Right renal cortex interstitium (tissue), 3 donors: ENCODE data around the gene TOMM40L. TPM values are rescaled to one million over a fixed set of nuclear protein-coding genes. Genes with fewer than 3 reads are reported as not detected.
"Not testable (repeated sequence)": the region's sequence is repeated elsewhere in the genome, so short reads cannot be mapped to it uniquely, and the experiment has no call there.

Experiments
- DNase-seq, 3 donors: peaks; one replicate each; pipeline ENCODE4 v3.0.0-alpha.2; 2013; ENCODE audit warnings: low read depth in 3 of 3, low spot score in 2 of 3
- polyA plus RNA-seq, 3 donors: library from polyadenylated mRNA; unstranded; fragments of 120-200 nt; gene quantifications; one replicate each; pipeline ENCODE4 v1.2.1, GENCODE V29; 2013; ENCODE audit not compliant: insufficient read length in 3 of 3

The TOMM40L gene
- polyA plus RNA-seq, 3 donors, result 15.9 to 16.7 (median 16.4) TPM

DNA sequence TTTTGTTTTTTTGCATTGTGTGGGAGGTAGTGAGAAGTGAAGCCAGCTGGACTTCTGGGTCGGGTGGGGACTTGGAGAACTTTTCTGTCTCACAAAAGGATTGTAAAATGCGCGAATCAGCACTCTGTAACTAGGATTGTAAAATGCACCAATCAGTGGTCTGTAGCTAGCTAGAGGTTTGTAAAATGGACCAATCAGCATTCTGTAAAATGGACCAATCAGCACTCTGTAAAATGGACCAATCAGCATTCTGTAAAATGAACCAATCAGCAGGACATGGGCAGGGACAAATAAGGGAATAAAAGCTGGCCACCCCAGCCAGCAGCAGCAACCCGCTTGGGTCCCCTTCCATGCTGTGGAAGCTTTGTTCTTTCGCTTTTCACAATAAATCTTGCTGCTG is 24.2 kb downstream of the TOMM40L start:
- not testable (repeated sequence) for DNase-seq

DNA sequence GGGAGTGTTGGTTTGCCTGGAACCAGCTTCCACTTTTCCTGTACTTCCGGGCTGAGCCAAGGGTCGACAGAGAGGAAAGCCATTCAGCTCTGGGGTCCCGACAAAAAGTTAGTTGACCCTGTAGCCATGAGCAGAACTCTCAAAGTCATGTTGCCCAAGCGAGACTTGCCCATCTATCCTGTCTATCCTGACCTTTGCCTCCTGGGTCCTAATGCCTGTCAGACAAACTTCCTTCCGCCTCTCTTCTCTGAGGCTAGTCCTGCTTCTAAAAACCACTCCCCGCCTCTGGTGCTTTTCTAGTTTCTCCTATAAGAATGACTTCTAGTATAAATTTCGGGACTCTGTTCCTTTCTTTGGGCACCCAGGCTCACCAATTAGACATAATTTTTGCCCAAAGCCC is 25.0 kb downstream of the TOMM40L start:
- DNase-seq, result no peak

DNA sequence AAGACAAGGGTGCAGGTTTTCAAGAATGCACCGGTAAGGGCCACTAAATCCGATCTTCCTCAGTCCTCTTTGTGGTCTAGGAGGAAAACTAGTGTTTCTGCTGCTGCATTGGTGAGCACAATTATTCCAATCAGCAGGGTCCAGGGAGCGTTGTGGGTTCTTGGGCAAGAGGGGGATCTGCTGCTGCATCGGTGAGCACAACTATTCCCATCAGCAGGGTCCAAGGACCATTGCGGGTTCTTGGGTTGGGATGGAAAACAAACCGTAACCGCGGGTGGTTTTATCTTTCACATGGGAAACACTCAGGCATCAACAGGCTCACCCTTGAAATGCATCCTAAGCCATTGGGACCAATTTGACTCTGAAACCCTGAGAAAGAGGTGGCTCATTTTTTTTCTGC is 25.7 kb downstream of the TOMM40L start:
- no peak for DNase-seq

DNA sequence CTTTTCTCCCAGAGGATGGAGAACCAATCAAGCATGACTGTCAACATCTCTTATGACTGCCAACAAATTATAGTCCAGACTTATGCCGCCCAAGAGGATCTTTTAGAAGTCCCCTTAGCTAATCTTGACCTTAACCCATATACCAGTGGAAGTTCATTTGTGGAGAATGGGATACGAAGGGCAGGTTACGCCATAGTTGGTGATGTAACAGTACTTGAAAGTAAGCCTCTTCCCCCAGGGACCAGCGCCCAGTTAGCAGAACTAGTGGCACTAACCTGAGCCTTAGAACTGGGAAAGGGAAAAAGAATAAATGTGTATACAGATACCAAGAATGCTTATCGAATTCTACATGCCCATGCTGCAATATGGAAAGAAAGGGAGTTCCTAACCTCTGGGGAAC is 29.4 kb downstream of the TOMM40L start:
- DNase-seq, result not testable (repeated sequence)

DNA sequence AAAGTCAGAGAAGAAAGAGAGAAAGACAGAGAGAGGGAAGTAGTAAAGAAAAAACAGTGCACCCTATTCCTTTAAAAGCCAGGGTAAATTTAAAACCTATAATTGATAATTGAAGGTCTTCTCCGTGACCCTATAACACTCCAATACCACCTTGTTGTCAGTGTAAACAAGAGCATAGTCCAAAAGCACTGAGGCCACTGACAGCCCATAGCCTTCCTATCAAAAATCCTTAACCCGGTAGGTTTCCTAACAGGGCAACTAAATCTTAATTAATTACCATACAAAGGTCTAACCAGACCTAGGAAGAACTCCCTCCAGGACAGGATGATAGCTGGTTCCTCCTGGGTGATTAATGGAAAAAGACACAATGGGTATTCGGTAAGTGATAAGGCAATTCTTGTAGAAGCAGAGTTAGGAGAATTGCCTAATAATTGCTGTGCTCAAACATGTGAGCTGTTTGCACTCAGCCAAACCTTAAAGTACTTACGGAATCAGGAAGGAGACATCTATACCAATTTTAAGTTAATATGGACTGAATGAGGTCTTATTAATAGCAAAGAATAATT is 30.2 kb downstream of the TOMM40L start:
- DNase-seq, result not testable (repeated sequence)

DNA sequence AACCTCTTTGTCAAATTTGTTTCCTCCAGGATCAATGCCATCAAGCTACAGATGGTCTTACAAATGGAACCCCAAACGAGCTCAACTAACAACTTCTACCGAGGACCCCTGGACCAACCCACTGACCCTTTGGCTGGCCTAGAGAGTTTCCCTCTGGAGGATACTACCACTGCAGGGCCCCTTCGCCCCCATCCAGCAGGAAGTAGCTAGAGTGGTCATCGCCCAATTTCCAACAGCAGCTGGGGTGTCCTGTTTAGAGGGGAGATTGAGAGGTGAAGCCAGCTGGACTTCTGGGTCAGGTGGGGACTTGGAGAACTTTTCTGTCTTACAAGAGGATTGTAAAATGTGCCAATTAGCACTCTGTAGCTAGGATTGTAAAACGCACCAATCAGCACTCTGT is 31.2 kb downstream of the TOMM40L start:
- DNase-seq, result not testable (repeated sequence)

DNA sequence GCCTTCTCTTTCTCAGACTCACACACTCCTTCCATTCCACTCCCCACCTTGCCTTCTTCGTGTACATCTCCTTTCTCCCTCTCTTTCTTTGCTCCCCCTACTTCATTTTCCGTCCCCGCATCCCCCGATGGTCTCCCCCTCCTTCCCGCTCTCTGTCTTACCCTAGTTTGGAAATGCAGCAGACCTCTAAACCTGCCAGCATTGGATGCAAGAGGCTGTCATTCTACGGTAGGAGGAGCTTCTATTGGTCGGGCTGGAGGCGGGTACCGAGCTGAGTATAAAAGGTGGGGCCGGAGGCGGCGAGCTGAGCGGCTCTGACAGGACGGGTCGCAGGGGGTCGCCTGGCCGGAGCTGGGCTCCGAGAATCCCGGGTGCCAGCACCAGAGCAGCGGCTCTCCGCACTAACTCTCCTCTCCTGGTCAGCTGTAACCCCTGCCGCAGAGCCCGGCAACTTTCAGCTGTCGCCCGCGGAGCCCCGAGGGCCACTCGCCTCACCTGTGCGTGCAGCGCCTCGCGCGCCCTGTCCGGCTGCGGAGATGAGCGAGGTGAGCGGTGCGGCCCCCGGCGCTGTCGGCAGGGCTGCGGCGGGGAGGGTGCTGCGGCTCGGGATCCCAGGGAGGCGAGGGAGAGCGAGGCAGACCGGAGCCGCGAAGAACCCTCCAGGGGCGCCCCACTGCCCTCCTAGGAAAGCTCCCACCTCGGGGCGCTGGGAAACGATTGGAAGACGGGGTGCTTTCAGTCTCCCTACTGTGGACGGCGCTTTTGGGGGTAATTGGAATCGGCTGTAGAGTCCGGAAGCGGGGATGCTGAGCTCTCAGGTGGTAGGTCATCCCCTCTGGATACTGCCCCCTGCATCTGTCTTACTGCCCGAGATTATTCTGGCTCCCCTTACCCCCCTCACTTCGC is 32.8 kb downstream of the TOMM40L start, which contains the start of gene PCP4L1:
PCP4L1 (plus strand) TSS at position 307 of the 906 bp plus-strand sequence; CDS start at position 537, 230 bp downstream.
- peak; percentile 42 to 55 (median 43) for DNase-seq

DNA sequence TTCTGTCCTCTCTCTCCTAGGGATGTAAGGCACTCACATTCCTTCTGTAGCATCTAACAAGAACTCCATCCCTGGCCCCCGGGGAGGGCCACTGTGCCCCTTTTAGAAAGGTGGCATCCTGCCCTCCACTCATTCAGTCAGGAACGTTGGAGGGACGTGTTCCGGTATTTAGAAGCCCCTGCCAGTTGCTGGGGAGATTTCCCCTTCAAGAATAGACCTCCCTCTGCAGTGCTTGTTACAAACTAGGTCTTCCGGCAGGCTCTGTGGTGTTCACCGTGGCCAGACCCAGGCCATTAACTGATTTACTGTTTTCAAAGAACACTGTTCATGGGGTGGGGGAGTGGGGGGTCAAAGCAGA is 33.5 kb downstream of the TOMM40L start:
- no peak for DNase-seq

DNA sequence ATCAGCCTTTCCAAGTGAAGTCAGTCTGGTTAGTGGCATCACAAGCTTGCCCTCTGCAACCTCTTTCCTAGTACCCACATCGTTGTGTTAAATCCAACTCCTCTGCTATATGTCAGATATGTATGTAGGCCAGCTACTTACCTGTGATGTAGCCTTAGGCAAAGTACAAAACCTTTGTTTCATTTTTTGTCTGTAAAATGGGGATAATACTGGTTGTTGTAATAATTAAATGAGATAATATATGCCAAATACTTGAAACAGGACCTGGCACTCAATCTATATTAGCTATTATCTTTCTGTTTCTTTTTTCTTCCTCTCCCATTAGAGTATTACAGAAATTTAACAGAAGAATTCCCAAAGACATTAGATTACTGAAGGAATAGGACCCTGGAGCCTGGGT is 33.9 kb downstream of the TOMM40L start:
- DNase-seq, result no peak

DNA sequence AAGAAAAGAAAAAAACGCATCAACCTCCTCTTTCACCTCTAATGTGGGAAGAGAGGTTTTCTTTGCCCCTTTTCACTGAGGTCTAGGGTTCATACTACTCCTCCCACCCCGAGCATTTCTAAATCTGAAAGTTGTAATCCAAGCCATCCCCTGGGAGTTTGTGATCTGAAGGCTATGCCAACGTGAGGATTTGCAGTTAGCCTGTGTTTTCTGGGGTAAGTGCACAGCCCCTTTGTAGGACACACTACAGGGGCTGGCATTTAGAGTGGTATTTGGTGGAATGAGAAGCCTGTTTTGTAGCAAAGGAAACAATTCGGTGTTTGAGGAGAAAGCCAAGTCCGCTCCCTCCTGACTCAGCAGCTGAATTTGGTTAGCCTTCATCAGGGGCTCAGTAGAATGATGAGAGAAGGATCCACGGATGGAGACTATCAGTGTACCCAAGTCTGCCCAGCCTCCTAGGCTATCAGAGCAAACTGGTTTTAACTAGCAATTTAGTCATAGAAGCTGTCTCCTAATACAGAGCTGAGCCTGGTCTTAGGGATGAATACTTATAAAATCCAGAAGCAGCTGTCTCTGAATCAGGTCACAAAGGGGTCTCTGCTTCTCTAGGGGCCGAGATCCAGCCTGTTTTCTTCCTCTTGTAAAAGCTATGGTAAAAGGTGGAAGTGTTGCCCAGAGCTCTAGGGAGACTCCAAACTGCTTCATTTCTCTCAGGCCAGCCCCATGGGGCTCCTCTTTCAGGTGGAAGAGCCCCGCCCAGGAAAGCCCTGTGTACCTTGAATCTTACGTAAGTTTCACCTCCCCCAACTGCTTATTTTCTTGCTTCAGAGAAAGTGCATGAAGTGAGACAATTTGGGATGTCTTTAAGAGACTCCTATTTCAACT is 34.8 kb downstream of the TOMM40L start:
- no peak for DNase-seq

DNA sequence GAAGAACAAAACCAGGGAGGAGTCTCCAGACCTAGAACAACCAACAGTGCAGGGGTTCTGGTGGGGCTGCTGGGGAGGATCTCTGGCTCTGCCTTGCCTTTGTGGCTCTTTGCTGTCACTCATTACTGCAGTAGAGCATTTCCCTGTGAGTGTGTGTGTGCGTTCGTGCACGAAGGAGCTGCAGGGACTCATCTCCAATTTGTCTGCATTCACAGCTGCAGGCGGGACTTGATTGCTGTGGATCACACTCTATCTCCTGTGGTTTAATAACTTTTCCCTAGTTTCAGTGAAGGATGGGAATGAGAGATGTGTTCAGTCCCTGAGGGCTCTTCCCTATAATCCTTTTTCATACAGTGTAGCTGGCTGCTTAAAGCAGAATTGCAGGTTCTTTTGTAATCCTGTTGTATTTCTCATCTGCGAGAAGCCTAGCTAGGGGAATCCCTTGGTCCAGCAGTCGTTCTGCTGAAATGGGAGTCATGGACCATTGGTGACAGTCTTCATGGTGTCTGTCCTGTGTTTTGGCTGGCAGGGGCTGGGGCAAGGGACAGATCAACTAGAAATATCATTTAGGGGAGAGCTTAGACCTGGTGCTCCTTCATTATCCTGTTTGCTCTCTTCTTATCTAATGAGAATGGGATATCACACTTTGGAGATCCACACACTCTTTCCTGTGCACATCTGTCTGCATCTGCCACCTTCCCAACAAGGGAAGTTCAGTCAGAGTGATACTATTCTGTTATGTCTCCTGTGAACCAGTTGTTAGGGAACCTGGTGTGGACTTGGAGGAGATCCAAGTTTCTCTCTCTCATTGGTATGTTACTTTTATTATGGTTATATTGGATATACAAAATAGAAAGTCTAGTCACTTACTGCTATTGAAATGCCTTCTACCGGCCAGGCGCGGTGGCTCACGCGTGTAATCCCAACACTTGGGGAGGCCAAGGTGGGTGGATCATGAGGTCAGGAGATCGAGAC is 35.7 kb downstream of the TOMM40L start:
- no peak for DNase-seq

DNA sequence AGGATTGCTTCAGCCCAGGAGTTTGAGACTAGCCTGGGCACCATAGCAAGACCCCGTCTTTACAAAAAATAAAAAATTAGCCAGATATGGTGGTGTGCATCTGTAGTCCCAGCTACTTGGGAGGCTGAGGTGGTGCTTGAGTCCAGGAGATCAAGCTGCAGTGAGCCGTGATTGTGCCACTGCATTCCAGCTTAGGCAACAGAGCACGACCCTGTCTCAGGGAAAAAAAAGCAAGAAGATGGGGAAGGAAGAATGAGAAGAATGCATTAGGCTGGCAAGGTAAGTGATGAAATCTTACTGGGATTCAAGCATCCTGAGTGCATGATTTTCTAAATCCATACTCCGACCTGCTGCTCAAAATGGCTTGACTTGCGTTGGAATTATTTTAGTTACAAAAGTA is 39.4 kb downstream of the TOMM40L start:
- DNase-seq, result no peak

DNA sequence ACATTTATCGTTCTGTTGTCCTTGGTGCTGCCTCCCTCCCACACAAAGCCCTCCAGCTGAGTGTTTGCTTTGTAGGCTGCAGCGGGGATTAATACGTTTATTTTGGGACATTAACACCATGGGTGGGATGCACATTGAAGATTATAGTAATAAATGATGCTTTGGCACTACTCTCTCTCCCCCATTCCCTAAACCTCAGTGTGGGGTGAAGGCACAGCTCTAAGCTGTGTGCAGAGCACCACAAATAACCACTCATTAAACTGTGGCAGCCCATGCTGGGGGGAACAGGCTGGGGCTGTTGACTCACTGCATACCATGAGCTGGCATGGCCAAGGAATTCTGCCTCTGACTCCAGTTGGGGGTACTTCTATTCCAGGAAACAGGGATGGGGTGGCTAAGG is 40.3 kb downstream of the TOMM40L start:
- no peak for DNase-seq

DNA sequence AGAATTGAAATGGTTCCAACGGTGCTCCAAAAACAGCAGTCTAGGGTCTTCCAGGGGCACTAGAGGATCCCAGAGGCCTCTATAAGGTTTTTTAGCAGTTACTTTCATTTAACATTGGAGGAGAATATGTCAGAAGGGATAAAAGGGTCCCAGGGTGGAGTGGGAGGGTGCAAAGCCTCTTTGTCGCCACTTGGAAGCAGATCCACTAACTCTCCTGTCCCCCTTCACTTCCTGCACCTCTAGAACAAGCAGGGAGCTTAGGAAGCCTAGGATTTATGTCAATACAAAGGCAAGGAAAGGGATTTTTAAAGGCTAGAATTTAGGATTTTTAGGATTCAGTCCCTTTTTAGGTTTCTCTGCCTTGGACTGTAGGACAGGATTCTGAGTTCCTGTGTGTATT is 41.0 kb downstream of the TOMM40L start:
- no peak for DNase-seq

DNA sequence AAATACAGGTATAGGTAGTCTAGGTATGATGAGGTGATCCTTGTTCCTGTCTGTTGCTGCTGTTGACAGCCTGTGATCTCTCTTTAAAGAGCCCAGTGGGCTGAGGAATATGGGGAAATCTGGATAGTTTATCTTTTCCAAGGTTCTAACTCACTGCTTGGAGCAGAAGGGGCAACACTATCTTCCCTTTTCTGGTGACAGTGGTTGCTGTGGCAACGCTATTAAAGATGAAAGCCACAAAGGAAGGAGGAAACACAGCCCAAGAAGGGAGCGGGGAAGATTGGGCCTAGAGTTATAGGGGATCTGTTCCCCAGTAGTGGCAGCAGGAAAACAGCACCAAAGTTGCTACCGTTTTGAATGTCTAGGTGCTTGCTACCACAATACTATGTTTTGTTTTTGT is 41.5 kb downstream of the TOMM40L start:
- no peak for DNase-seq

DNA sequence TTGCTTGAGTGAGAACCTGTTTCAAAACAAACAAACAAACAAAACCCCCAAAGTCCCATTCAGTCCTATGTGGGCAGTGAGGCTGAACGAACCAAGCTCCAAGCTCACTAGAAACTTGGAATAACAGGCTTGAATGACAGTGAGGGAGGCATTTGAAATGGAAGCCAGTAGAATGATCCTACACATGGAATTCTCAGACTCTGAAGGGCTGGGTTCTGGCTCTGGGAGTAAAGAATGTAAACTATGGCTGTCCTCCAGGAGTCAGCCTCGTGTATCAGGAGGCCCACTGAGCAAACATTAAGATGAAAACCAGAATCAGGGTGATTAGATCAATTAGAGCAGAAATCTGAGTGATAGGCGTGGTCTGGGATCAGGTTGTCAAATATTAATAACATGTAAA is 47.5 kb downstream of the TOMM40L start:
- no peak for DNase-seq

DNA sequence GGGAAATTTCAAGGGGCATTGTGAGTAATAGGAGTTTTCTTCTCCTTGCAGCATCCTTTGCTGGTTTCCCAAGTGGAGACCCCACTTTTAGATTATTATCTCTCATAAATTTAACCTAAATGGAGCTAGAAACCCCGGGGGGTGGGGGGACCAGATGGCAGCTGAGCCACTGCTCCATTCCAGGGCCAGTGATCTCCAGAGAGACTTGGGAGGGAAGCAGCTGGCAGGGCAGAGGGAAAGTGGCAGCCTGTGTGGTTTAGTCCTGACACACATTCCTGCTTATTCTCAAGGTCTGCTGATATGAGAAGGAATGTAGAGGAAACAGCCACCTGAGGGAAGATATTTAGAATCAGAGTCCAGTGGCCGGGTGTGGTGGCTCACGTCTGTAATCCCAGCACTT is 49.0 kb downstream of the TOMM40L start:
- DNase-seq, result no peak
